NCI-H1105 treated with DMSO at 0.1 percent for 48 hours (cell line): ENCODE results near the gene TMEM167A.
A peak's percentile ranks its signal among the peaks of the same experiment; 100 is the strongest.
"Not testable (repeated sequence)": the region's sequence is repeated elsewhere in the genome, so short reads cannot be mapped to it uniquely, and the experiment has no call there.

Experiments used
- DNase-seq: peaks from one replicate; lab custom pipeline; 2025; lab: John Stamatoyannopoulos, UW

Gene TMEM167A

GRCh38 chr5:83090169-83090568 is 13.0 kb upstream of the TMEM167A start:
- no peak for DNase-seq

GRCh38 chr5:83085106-83085505 is 7.9 kb upstream of the TMEM167A start:
- peak; percentile 9 for DNase-seq

- no peak for DNase-seq
Observed at GRCh38 chr5:83084336-83084735, 7.1 kb upstream of the TMEM167A start.

GRCh38 chr5:83082750-83083149 is 5.6 kb upstream of the TMEM167A start:
- DNase-seq, result no peak

- DNase-seq, result no peak
Observed at GRCh38 chr5:83077662-83078261, 568 bp upstream of the TMEM167A start.

- DNase-seq, result no peak
Observed at GRCh38 chr5:83072966-83073365, 4.2 kb downstream of the TMEM167A start.

GRCh38 chr5:83071286-83072051 is 5.7 kb downstream of the TMEM167A start:
- no peak for DNase-seq

- DNase-seq, result no peak
Observed at GRCh38 chr5:83069096-83069799, 7.9 kb downstream of the TMEM167A start.

- not testable (repeated sequence) for DNase-seq
Observed at GRCh38 chr5:83067377-83067776, 9.8 kb downstream of the TMEM167A start.

- no peak for DNase-seq
Observed at GRCh38 chr5:83066548-83067110, 10.6 kb downstream of the TMEM167A start.

- no peak for DNase-seq
Observed at GRCh38 chr5:83059341-83059740, 17.9 kb downstream of the TMEM167A start.

- no peak for DNase-seq
Observed at GRCh38 chr5:83058726-83059125, 18.5 kb downstream of the TMEM167A start.

GRCh38 chr5:83055166-83055565 is 22.0 kb downstream of the TMEM167A start:
- DNase-seq, result no peak

GRCh38 chr5:83050723-83051340 is 26.4 kb downstream of the TMEM167A start:
- DNase-seq, result no peak

- DNase-seq, result no peak
Observed at GRCh38 chr5:83049370-83049885, 27.8 kb downstream of the TMEM167A start.

- DNase-seq, result no peak
Observed at GRCh38 chr5:83048811-83049210, 28.4 kb downstream of the TMEM167A start.

GRCh38 chr5:83048277-83048676 is 28.9 kb downstream of the TMEM167A start:
- no peak for DNase-seq

- no peak for DNase-seq
Observed at GRCh38 chr5:83044926-83045325, 32.3 kb downstream of the TMEM167A start.

GRCh38 chr5:83042507-83042906 is 34.7 kb downstream of the TMEM167A start:
- DNase-seq, result no peak

- DNase-seq, result no peak
Observed at GRCh38 chr5:83038924-83039323, 38.3 kb downstream of the TMEM167A start.

GRCh38 chr5:83036991-83037575 is 40.1 kb downstream of the TMEM167A start:
- no peak for DNase-seq
